Femur (tissue), 1 donor: ENCODE data around the gene OST4.
"Not testable (repeated sequence)": the region's sequence is repeated elsewhere in the genome, so short reads cannot be mapped to it uniquely, and the experiment has no call there.

Experiments
- DNase-seq: peaks from one replicate; pipeline ENCODE4 v3.0.0-alpha.2; 2017

OST4 gene

DNA sequence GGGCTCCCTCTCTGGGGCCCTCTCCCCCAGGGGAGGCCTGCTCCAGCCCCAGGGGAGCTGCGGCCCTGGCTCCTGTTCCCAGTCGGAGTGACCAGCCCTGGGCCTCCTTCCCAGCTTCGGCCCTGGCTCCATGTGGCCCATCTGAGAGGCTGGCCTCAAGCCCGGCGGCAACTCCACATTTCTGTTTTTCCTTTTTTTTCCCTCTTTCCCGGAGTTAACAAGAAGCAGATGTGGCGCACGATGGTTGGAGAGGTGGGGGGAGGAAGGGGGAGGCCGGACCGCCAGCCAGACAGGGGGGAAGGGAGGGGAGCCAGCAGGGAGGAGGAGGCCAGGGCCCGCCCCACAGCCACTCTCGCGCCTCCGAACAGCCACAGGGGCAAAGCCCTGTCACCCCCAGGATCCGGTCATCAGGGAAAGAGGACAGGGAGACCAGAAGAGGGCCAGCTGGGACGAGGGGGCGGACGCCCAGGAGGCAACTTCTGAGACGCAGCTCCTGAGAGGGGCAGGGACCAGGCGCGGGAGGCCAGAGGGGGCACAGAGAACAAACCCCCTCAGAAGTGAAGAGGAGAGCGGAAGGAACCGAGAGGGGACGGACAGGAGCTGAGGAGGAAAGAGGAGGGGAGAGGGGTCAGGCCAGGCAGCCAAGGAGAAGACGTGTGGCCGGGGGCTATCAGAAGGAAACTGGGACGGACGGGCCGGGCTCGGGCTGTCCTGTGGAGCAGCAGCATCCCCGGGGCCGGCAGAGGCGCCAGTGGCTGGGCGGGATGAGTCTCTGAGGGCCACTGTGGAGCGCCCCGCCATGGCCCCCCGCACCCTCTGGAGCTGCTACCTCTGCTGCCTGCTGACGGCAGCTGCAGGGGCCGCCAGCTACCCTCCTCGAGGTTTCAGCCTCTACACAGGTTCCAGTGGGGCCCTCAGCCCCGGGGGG, 7.1 kb upstream of the OST4 start, which contains the start of gene EMILIN1:
EMILIN1 (plus strand) TSS at position 349 of the 928 bp plus-strand sequence; CDS start at position 800, 451 bp downstream.
- peak; percentile 96 for DNase-seq

- DNase-seq, result no peak
Measured at GRCh38 chr2:27077231-27077630, 5.8 kb upstream of the OST4 start.

- no peak for DNase-seq
Measured at GRCh38 chr2:27076323-27076722, 4.9 kb upstream of the OST4 start.

GRCh38 chr2:27075566-27075871, 4.1 kb upstream of the OST4 start:
- not testable (repeated sequence) for DNase-seq

DNA sequence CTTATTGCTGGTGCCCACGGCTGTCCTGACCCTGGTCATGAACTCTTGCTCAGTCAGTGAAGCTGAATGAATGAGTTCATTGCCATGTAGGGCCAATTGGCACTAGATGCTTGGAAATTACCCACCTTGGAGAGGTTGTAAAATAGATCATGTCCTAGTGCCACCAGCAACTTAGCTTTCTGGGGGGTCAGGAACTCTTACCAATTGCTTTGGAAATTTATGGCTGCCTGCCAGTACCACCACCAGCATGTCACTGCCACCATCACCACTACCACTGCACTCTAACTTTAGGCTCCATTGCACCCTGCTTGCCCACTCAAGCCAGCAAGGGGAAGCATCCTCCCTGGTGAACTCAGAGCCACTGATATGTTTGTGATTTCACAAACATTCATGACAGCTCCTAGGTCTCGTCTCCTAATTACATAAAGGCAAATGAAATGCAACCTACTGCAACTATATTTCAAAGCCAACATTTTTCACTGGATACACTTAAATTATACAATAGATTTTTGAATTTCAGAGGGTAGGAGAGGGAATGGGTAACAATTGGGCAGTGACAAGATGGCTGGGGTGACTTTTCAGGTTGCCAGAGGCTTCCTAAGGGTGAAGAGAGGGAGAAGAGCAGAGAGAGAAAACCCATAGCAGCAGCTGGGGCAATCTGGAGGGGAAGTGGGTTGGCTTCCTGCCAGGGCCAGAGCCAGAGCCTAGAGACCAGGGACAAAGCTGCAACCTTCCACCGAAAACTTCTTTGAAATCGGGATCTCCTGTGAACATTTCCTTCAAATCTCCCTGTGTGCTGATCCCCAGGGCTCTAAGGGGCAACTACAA, 3.5 kb upstream of the OST4 start:
- DNase-seq, result peak; percentile 75

DNA sequence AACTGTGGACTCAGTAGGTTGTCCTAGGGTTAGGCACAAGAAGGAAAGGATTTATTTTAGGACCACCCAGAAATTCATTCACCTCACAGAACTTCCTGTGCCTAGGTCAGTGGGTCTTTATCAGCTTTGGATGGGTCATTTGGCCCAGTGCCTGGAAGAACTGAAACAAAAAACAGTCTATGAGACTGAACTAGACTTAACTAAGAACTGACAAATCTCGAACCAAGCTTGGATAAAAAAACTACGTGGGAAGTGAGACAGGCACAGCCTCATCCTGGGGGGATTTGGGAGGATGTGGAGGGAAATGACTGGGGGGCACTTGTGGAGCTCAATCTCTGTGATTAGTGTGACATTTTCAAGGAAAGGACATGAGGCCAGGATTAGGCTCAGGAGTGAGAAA, 2.3 kb upstream of the OST4 start:
- DNase-seq, result no peak

- DNase-seq, result no peak
Measured at GRCh38 chr2:27072920-27073319, 1.5 kb upstream of the OST4 start.

GRCh38 chr2:27071990-27072830, 756 bp upstream of the OST4 start:
- peak; percentile 91 for DNase-seq

DNA sequence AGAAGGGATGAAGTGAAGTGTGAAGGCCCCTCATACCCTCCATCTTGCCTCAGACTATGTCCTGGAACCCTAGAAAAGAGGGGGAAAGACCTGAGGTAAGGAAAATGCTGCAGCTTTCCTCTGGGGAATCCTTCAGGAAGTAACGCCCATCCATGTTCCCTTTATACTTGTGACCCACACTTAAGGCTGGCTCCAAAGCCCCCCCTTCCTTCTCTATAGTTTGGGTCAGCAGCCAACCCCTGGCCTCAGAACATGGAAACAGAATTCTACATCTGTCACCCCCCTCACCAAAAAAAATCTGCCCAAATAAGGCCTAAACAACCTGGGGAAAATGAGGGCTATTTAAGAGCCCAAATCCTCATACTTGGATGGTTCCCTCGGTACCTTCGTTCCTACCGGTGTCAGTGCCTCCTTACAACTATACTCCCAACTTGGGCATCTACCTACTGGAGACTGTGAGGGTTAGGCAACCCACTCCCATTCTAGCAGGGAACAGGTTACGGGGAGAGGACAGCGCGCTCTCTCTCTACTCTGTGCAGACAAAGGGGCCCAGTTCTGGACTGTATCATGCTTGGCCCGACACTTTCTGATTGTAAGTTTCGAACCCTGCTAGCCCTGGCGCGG, 689 bp downstream of the OST4 start:
- no peak for DNase-seq

- DNase-seq, result no peak
Measured at GRCh38 chr2:27069961-27070618, 1.4 kb downstream of the OST4 start.

GRCh38 chr2:27069436-27069835, 2.0 kb downstream of the OST4 start:
- DNase-seq, result no peak

GRCh38 chr2:27067385-27067784, 4.1 kb downstream of the OST4 start:
- no peak for DNase-seq

- no peak for DNase-seq
Measured at GRCh38 chr2:27065128-27065527, 6.3 kb downstream of the OST4 start.

- DNase-seq, result no peak
Measured at GRCh38 chr2:27060323-27060722, 11.1 kb downstream of the OST4 start.

- no peak for DNase-seq
Measured at GRCh38 chr2:27059141-27059820, 12.2 kb downstream of the OST4 start.

DNA sequence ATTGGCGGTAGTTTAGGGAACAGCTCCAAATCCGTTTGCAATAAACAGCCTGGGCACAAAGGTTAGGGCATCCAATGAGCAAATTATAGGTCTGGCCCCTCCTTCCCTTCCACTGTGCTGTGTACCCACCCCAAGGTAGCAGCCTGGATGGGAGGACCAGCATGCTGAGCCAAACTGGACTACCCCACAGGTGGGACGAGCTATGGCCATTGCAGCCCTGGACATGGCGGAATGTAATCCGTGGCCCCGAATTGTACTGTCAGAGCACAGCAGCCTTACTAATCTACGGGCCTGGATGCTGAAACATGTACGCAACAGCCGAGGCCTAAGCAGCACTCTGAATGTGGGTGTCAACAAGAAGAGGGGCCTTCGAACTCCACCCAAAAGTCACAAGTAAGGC, 13.2 kb downstream of the OST4 start:
- DNase-seq, result no peak

DNA sequence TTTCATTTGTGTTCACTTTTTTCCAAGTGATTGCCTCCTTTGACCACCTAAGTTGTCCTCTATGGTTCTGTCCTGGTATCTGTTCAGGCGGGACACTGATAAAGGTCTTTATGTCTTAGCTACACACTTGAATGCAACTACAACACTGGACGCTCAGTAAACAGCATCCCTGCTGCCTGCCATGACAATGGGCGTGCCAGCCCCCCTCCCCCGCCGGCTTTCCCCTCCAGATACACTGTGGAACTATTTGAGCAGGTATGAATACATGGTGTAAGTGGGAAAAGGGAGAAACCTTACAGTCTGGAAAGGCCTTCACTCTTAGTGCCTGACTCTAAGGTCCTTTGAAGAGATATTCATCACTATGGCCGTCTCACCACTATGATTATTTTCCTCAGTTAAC, 14.3 kb downstream of the OST4 start:
- DNase-seq, result no peak

GRCh38 chr2:27054721-27055120, 16.7 kb downstream of the OST4 start:
- DNase-seq, result no peak

- DNase-seq, result no peak
Measured at GRCh38 chr2:27053776-27054175, 17.7 kb downstream of the OST4 start.

GRCh38 chr2:27053321-27053720, 18.1 kb downstream of the OST4 start:
- DNase-seq, result no peak

DNA sequence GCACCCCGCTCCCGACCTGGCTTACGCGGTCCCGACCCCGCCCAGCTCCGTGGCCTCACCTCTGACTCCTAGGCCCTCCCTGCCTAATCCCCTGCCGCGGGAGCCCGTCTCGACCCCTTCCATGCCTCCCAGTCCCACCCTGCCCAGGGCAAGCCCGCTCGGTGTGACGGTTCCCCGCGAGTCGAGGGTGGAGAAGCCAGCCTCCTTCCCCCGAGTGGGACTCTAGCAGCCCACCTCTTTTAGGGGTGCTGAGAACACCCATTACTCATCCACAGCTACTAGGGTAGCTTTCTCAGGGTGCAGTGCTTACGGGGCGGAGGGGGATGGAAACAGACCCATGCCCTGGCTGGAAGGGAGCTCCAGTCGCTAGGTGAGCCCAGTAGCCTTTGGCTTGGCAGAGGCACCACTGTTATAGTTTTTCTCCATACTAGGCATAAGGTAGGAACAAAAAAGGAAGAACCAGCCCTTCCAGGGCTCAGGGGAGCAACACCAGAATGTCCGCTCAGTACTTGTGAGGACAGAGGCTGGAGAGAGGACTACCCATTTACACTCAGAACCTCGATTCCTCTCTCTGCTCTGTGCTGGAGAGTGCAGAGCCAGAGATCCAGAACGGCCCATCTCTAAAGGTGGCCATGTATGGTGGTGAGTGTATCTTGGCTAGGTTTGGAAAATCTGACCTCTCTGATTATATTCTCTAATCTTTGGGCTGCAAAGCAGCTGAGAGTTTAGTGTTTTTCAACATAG, 19.4 kb downstream of the OST4 start:
- DNase-seq, result no peak
